Gastrocnemius medialis (tissue), 4 donors: Measurements from ENCODE around the gene SLC47A2. TPM values are rescaled to one million over a fixed set of nuclear protein-coding genes. Genes with fewer than 3 reads are reported as not detected.
A peak's percentile ranks its signal among the peaks of the same experiment; 100 is the strongest.

Experiments used
- ATAC-seq, 2 donors: fragments of 150-250 bp; one replicate each; pipeline ENCODE4 v1.9.1; 2016
- DNase-seq, 2 donors: peaks; one replicate each; pipeline ENCODE4 v3.0.0-alpha.2; 2019
- H3K27ac ChIP-seq, 4 donors: fragments of 200-600 bp; sonication (generic); 1 replicate in 1 of 4; 2 replicates in 3 of 4; pipeline ENCODE4 v1.5.1; 2016 to 2018; ENCODE audit warnings: mild to moderate bottlenecking in 2 of 4, moderate library complexity in 1 of 4
- H3K27me3 ChIP-seq, 3 donors: fragments of 200-600 bp; sonication (generic) in 2 of 3; 1 replicate in 1 of 3; 2 replicates in 2 of 3; pipeline versions ENCODE4 v1.5.1 to v1.6.0; 2016 to 2019; ENCODE audit warnings: mild to moderate bottlenecking in 1 of 3, moderate library complexity in 1 of 3
- H3K36me3 ChIP-seq, 2 donors: fragments of 200-600 bp; sonication (generic) in 1 of 2; one replicate each; pipeline ENCODE4 v1.5.1; 2017 to 2018
- H3K4me1 ChIP-seq, 2 donors: fragments of 200-600 bp; sonication (generic) in 1 of 2; one replicate each; pipeline ENCODE4 v1.5.1; 2016 to 2017; ENCODE audit warnings: mild to moderate bottlenecking in 2 of 2
- H3K4me3 ChIP-seq, 4 donors: fragments of 200-600 bp; sonication (generic) in 3 of 4; 1 replicate in 1 of 4; 2 replicates in 3 of 4; pipeline ENCODE4 v1.5.1; 2016 to 2019; ENCODE audit warnings: mild to moderate bottlenecking in 2 of 4
- H3K9me3 ChIP-seq, 3 donors: fragments of 200-600 bp; sonication (generic) in 2 of 3; 1 replicate in 1 of 3; 2 replicates in 2 of 3; pipeline ENCODE4 v1.5.1; 2016 to 2019
- CTCF ChIP-seq, 5 experiments: fragments of 450-650 bp in 3 of 5; fragments of 200-600 bp in 2 of 5; sonication (generic) in 2 of 5; IDR thresholded peaks in 4 of 5; conservative IDR thresholded peaks in 1 of 5; 1 replicate in 4 of 5; 2 replicates in 1 of 5; pipeline ENCODE4 v1.5.1; 2016 to 2019; ENCODE audit warnings: antibody characterized with exemption in 5 of 5, mild to moderate bottlenecking in 3 of 5, moderate library complexity in 3 of 5
- POLR2A ChIP-seq, 2 donors: fragments of 450-650 bp; IDR thresholded peaks; one replicate each; pipeline ENCODE4 v1.6.1; 2017; ENCODE audit warnings: antibody characterized with exemption in 2 of 2, mild to moderate bottlenecking in 2 of 2, moderate library complexity in 2 of 2
- in situ Hi-C, 4 donors: fragments of 200-750 bp; cut with MboI; loops; one replicate each; pipeline versions ENCODE4 v1.15.0 to v1.8.0; 2017; ENCODE audit warnings: low sequenced_read_pairs in 4 of 4
- intact Hi-C: fragments of 100-400 bp; cut with DNase I; formaldehyde crosslinking; loops from one replicate; pipeline ENCODE4 v1.15.1; 2023; ENCODE audit warnings: low total_unique reads
- total RNA-seq, 4 donors: library from RNA; depleted of rRNA; stranded (reverse); fragments of >200 nt; gene quantifications; one replicate each; pipeline versions ENCODE4 v1.1.0 to v1.2.3, GENCODE V29; 2016

SLC47A2 gene
- total RNA-seq, 4 donors from 2014 or later, result 0.15 to 1.0 TPM; not detected in 2

GRCh38 chr17:19730843-19731242 is 14.5 kb upstream of the SLC47A2 start:
- in situ Hi-C loops (loop anchor here in 2 of 4 donors (10.0 kb wide), 2 partner anchors 56 to 66 kb away; no protein-coding TSS in a partner anchor), intact Hi-C loops (no loop called here)
- Histone ChIP-seq H3K27me3 (no peaks in the 10 kb centered on the region), H3K36me3 (no peaks in the 10 kb centered on the region), H3K9me3 (no peaks in the 10 kb centered on the region), H3K4me1 (peaks cover 24% of the 10 kb centered on the region in 2 donors), H3K27ac (no peak overlapping the region), H3K4me3 (no peak overlapping the region)
- ATAC-seq (no peak), DNase-seq (no peak)
- no peak for TF ChIP-seq CTCF (IDR thresholded peaks at IDR 0.05 in 4 of 5, conservative IDR thresholded peaks at IDR 0.05 in 1 of 5)
- no peak for TF ChIP-seq POLR2A (IDR thresholded peaks at IDR 0.05)

GRCh38 chr17:19729900-19730299 is 13.5 kb upstream of the SLC47A2 start:
- DNase-seq (no peak), ATAC-seq (no peak)
- H3K36me3 ChIP-seq, result no peaks in the 10 kb centered on the region
- H3K27me3 ChIP-seq, result no peaks in the 10 kb centered on the region
- no peak overlapping the region for H3K4me3 ChIP-seq
- H3K27ac ChIP-seq, result no peak overlapping the region
- in situ Hi-C loops (loop anchor here in 2 of 4 donors (10.0 kb wide), 2 partner anchors 55 to 65 kb away; no protein-coding TSS in a partner anchor), intact Hi-C loops (no loop called here)
- TF ChIP-seq CTCF (IDR thresholded peaks at IDR 0.05 in 4 of 5, conservative IDR thresholded peaks at IDR 0.05 in 1 of 5) (no peak), POLR2A (IDR thresholded peaks at IDR 0.05) (no peak)
- H3K4me1 ChIP-seq, result peaks cover 24 to 29% of the 10 kb centered on the region in 2 donors
- no peaks in the 10 kb centered on the region for H3K9me3 ChIP-seq

- intact Hi-C loops (loop anchor here (1.0 kb wide), 1 partner anchor 80 kb away; the partner anchor contains the start of gene ALDH3A2), in situ Hi-C loops (no loop called here)
- DNase-seq (peak; percentile 88 to 92), ATAC-seq (peak; percentile 83 to 84)
- no peak for TF ChIP-seq POLR2A (IDR thresholded peaks at IDR 0.05)
- no peak for TF ChIP-seq CTCF (IDR thresholded peaks at IDR 0.05 in 4 of 5, conservative IDR thresholded peaks at IDR 0.05 in 1 of 5)
- no peaks in the 10 kb centered on the region for H3K9me3 ChIP-seq
- peak overlapping the region; percentile 91 to 98 (median 94) for H3K27ac ChIP-seq
- H3K27me3 ChIP-seq, result no peaks in the 10 kb centered on the region
- no peaks in the 10 kb centered on the region for H3K36me3 ChIP-seq
- no peak overlapping the region for H3K4me3 ChIP-seq
- H3K4me1 ChIP-seq, result peaks cover 34 to 39% of the 10 kb centered on the region in 2 donors
Measured at GRCh38 chr17:19728084-19728495, 11.7 kb upstream of the SLC47A2 start.

- intact Hi-C loops (loop anchor here (1.0 kb wide), 1 partner anchor 79 kb away; the partner anchor contains the start of gene ALDH3A2), in situ Hi-C loops (no loop called here)
- peak; percentile 78 to 86 for DNase-seq
- no peaks in the 10 kb centered on the region for H3K36me3 ChIP-seq
- peak overlapping the region; percentile 91 to 98 (median 94) for H3K27ac ChIP-seq
- H3K4me3 ChIP-seq, result no peak overlapping the region
- peaks cover 34 to 39% of the 10 kb centered on the region in 2 donors for H3K4me1 ChIP-seq
- peak; percentile 86 to 88 for ATAC-seq
- H3K27me3 ChIP-seq, result no peaks in the 10 kb centered on the region
- TF ChIP-seq CTCF (IDR thresholded peaks at IDR 0.05 in 4 of 5, conservative IDR thresholded peaks at IDR 0.05 in 1 of 5), result no peak
- no peak for TF ChIP-seq POLR2A (IDR thresholded peaks at IDR 0.05)
- no peaks in the 10 kb centered on the region for H3K9me3 ChIP-seq
Measured at GRCh38 chr17:19727501-19728078, 11.2 kb upstream of the SLC47A2 start.
